NB4 (cell line): Measurements from ENCODE around the gene NAGS.

Experiments used
- MYC ChIP-seq: IDR thresholded peaks from 2 replicates; pipeline ENCODE4 v1.6.1; 2011; ENCODE audit warnings: low read depth, low read length
- POLR2A ChIP-seq: IDR thresholded peaks from 2 replicates; pipeline ENCODE4 v1.6.1; 2011; ENCODE audit warnings: mild to moderate bottlenecking; ENCODE audit not compliant: insufficient read length; ENCODE audit errors: extremely low read depth
- TF ChIP-seq, protein P1 (sequence below): IDR thresholded peaks from one replicate; pipeline ENCODE4 v1.5.1; 2012; ENCODE audit warnings: low read depth, low read length
- TF ChIP-seq, protein P2 (sequence below): IDR thresholded peaks from 2 replicates; pipeline ENCODE4 v1.6.1; 2011; ENCODE audit warnings: low read depth, low read length

DNA sequence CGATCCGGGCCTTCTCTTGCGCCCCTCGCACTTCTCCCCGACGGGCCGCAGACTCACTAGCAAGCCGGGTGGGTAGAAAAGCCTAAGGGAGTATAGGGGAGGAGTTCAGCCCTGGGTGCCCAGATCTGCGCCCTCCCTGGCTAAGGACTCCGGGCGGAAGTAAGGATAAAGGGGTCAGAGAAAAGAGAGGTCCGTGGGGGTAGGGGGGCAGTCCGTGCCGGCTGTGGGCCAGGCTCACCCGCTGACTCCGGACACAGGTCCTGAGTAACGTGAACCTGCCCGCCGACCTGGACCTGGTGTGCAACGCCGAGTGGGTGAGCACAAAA is 1.8 kb downstream of the NAGS start:
- TF ChIP-seq, protein P1, sequence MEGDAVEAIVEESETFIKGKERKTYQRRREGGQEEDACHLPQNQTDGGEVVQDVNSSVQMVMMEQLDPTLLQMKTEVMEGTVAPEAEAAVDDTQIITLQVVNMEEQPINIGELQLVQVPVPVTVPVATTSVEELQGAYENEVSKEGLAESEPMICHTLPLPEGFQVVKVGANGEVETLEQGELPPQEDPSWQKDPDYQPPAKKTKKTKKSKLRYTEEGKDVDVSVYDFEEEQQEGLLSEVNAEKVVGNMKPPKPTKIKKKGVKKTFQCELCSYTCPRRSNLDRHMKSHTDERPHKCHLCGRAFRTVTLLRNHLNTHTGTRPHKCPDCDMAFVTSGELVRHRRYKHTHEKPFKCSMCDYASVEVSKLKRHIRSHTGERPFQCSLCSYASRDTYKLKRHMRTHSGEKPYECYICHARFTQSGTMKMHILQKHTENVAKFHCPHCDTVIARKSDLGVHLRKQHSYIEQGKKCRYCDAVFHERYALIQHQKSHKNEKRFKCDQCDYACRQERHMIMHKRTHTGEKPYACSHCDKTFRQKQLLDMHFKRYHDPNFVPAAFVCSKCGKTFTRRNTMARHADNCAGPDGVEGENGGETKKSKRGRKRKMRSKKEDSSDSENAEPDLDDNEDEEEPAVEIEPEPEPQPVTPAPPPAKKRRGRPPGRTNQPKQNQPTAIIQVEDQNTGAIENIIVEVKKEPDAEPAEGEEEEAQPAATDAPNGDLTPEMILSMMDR: no peak
- TF ChIP-seq POLR2A (no peak), MYC (no peak)
- TF ChIP-seq, protein P2, sequence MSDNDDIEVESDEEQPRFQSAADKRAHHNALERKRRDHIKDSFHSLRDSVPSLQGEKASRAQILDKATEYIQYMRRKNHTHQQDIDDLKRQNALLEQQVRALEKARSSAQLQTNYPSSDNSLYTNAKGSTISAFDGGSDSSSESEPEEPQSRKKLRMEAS: no peak
